IMR-90 (cell line): Measurements from ENCODE around the gene NTRK2. TPM values are rescaled to one million over a fixed set of nuclear protein-coding genes. Genes with fewer than 3 reads are reported as not detected.

Source experiments
- ATAC-seq: fragments of 200-7000 bp; cut with Tn5 transposase; 2 replicates; pipeline ENCODE4 v1.9.1; 2020; ENCODE audit warnings: low read depth, mild to moderate bottlenecking, moderate library complexity
- BruUV-seq: library from RNA; stranded (reverse); fragments of 400-500 nt; replicated peaks from 2 replicates; lab custom pipeline; 2021; lab: Mats Ljungman, UMichigan
- CTCF ChIA-PET: fragments of 300-600 bp; formaldehyde crosslinking; extraction: SDS; loops from one replicate; lab custom pipeline; 2021; ENCODE audit warnings: antibody characterized with exemption; lab: Yijun Ruan, JAX
- POLR2A ChIA-PET: fragments of 300-600 bp; sonication (Branson Sonifier 250); formaldehyde crosslinking; loops from one replicate; lab custom pipeline; 2022; ENCODE audit warnings: antibody characterized with exemption; ENCODE audit not compliant: unreplicated experiment; lab: Charles Lee
- DNase-seq: peaks from one replicate; pipeline ENCODE4 v3.0.0; 2013
- H2AFZ ChIP-seq: replicated peaks from 2 replicates; pipeline ENCODE3; 2013; ENCODE audit warnings: low read length, mild to moderate bottlenecking; ENCODE audit not compliant: poor library complexity
- H2AK5ac ChIP-seq: 2 replicates; pipeline ENCODE4 v1.6.1; 2013; ENCODE audit warnings: low read depth, low read length, inconsistent platforms
- H2AK9ac ChIP-seq: replicated peaks from 2 replicates; pipeline ENCODE3; 2013; ENCODE audit warnings: mild to moderate bottlenecking, low read depth, low read length, moderate library complexity; ENCODE audit not compliant: poor library complexity
- H2BK120ac ChIP-seq: 2 replicates; pipeline ENCODE4 v1.6.1; 2013; ENCODE audit warnings: low read depth, low read length, inconsistent platforms
- H2BK15ac ChIP-seq: 3 replicates; pipeline ENCODE4 v1.6.1; 2013; ENCODE audit warnings: low read depth, low read length, inconsistent platforms
- H2BK20ac ChIP-seq: 2 replicates; pipeline ENCODE4 v1.6.1; 2013; ENCODE audit warnings: low read depth, mild to moderate bottlenecking, inconsistent platforms, low read length, moderate library complexity
- H2BK5ac ChIP-seq: 2 replicates; pipeline ENCODE4 v1.6.1; 2013; ENCODE audit warnings: mild to moderate bottlenecking, low read depth, low read length, inconsistent platforms; ENCODE audit not compliant: poor library complexity, severe bottlenecking
- H3K14ac ChIP-seq: replicated peaks from 2 replicates; pipeline ENCODE4 v1.6.1; 2013; ENCODE audit warnings: low read depth, low read length, inconsistent platforms
- H3K18ac ChIP-seq: 2 replicates; pipeline ENCODE4 v1.6.1; 2013; ENCODE audit warnings: low read depth, low read length, control low read depth
- H3K23ac ChIP-seq: 2 replicates; pipeline ENCODE4 v1.6.1; 2013; ENCODE audit warnings: low read depth, low read length, inconsistent platforms
- H3K27ac ChIP-seq: 2 replicates; pipeline ENCODE4 v1.5.1; 2013; ENCODE audit warnings: mild to moderate bottlenecking, control low read depth, low read length; ENCODE audit not compliant: insufficient read depth
- H3K27me3 ChIP-seq: 2 replicates; pipeline ENCODE4 v1.6.1; 2013; ENCODE audit warnings: low read length; ENCODE audit not compliant: control insufficient read depth, insufficient read depth
- H3K36me3 ChIP-seq: 2 replicates; pipeline ENCODE4 v1.6.1; 2013; ENCODE audit warnings: low read length, mixed read lengths; ENCODE audit not compliant: control insufficient read depth, insufficient read depth
- H3K4ac ChIP-seq: 2 replicates; pipeline ENCODE4 v1.6.1; 2013; ENCODE audit warnings: low read depth, low read length, inconsistent platforms
- H3K4me1 ChIP-seq: 2 replicates; pipeline ENCODE4 v1.6.1; 2013; ENCODE audit warnings: low read length, mixed read lengths; ENCODE audit not compliant: control insufficient read depth, insufficient read depth
- H3K4me2 ChIP-seq: 2 replicates; pipeline ENCODE4 v1.6.1; 2013; ENCODE audit warnings: low read depth, mild to moderate bottlenecking, control low read depth, low read length, moderate library complexity
- H3K4me3 ChIP-seq: 2 replicates; pipeline ENCODE4 v1.5.1; 2013; ENCODE audit warnings: low read depth, mild to moderate bottlenecking, control low read depth, low read length, moderate library complexity; ENCODE audit not compliant: insufficient read depth
- H3K56ac ChIP-seq: 2 replicates; pipeline ENCODE4 v1.6.1; 2013; ENCODE audit warnings: low read length, inconsistent platforms; ENCODE audit not compliant: insufficient read depth; ENCODE audit errors: extremely low read depth
- H3K79me1 ChIP-seq, 2 experiments: 2 replicates each; pipeline ENCODE4 v1.6.1; 2013; ENCODE audit warnings: low read length in 2 of 2, inconsistent platforms in 1 of 2, low read depth in 1 of 2
- H3K9ac ChIP-seq: 2 replicates; pipeline ENCODE4 v1.6.1; 2013; ENCODE audit warnings: low read depth, low read length, control low read depth
- H3K9me1 ChIP-seq: 2 replicates; pipeline ENCODE4 v1.6.1; 2013; ENCODE audit warnings: low read length, inconsistent platforms; ENCODE audit not compliant: insufficient read depth
- H3K9me3 ChIP-seq: 2 replicates; pipeline ENCODE4 v1.6.1; 2013; ENCODE audit warnings: low read length; ENCODE audit not compliant: control insufficient read depth, insufficient read depth
- H4K20me1 ChIP-seq: 2 replicates; pipeline ENCODE4 v1.6.1; 2013; ENCODE audit warnings: low read length, inconsistent platforms; ENCODE audit not compliant: insufficient read depth
- H4K5ac ChIP-seq: 2 replicates; pipeline ENCODE4 v1.6.1; 2013; ENCODE audit warnings: mild to moderate bottlenecking, low read depth, low read length, control low read depth
- H4K8ac ChIP-seq, 2 experiments: 2 replicates each; pipeline ENCODE4 v1.6.1; 2013; ENCODE audit warnings: low read depth in 2 of 2, low read length in 2 of 2, control low read depth in 1 of 2, inconsistent platforms in 1 of 2
- H4K91ac ChIP-seq: 2 replicates; pipeline ENCODE4 v1.6.1; 2013; ENCODE audit warnings: low read depth, low read length, inconsistent platforms; ENCODE audit not compliant: insufficient read depth
- BHLHE40 ChIP-seq: fragments of 150-350 bp; IDR thresholded peaks from 2 replicates; pipeline ENCODE4 v1.6.1; 2016; ENCODE audit warnings: mild to moderate bottlenecking, low read depth, low read length
- CEBPB ChIP-seq: IDR thresholded peaks from 2 replicates; pipeline ENCODE4 v1.6.1; 2012; ENCODE audit warnings: low read depth, low read length, improper control_type of control experiment
- CHD1 ChIP-seq: IDR thresholded peaks from 2 replicates; pipeline ENCODE4 v1.6.1; 2012; ENCODE audit warnings: low read depth, low read length, improper control_type of control experiment
- MXI1 ChIP-seq: IDR thresholded peaks from 2 replicates; pipeline ENCODE4 v1.6.1; 2012; ENCODE audit warnings: low read depth, mild to moderate bottlenecking, low read length, moderate library complexity, borderline replicate concordance
- POLR2A ChIP-seq: IDR thresholded peaks from 2 replicates; pipeline ENCODE4 v1.6.1; 2012; ENCODE audit warnings: mild to moderate bottlenecking, low read depth, low read length
- RCOR1 ChIP-seq: IDR thresholded peaks from 2 replicates; pipeline ENCODE4 v1.6.1; 2012; ENCODE audit warnings: mild to moderate bottlenecking, low read length, improper control_type of control experiment; ENCODE audit not compliant: insufficient replicate concordance
- SMC3 ChIP-seq: fragments of 150-350 bp; IDR thresholded peaks from 2 replicates; pipeline ENCODE4 v1.6.1; 2016; ENCODE audit warnings: low read depth, mild to moderate bottlenecking, antibody characterized with exemption, low read length, moderate library complexity
- WGBS, 2 experiments: methylation state at CpG; one replicate each; pipeline versions ENCODE4 v1.1.5 to v1.1.7; 2013; ENCODE audit warnings: missing lambda C conversion rate in 2 of 2; ENCODE audit not compliant: insufficient read length in 1 of 2; ENCODE audit errors: extremely low coverage in 2 of 2; 5-methylcytosine and 5-hydroxymethylcytosine counted together
- dilution Hi-C: fragments of 300-500 bp; cut with HindIII; formaldehyde crosslinking; loops from one replicate; pipeline ENCODE4 v1.14.3; 2018; ENCODE audit warnings: low sequenced_read_pairs; ENCODE audit not compliant: unreplicated experiment
- in situ Hi-C: fragments of 300-500 bp; cut with MboI; formaldehyde crosslinking; loops from 3 replicates; pipeline ENCODE4 v1.14.3; 2019; ENCODE audit warnings: low sequenced_read_pairs, inconsistent platforms, mixed read lengths
- intact Hi-C: fragments of 100-400 bp; cut with micrococcal nuclease; formaldehyde crosslinking; loops from 2 replicates; pipeline ENCODE4 v1.10.0; 2022
- polyA plus RNA-seq, 3 experiments: library from polyadenylated mRNA; depleted of rRNA; stranded (reverse); fragments of >200 nt; gene quantifications; 2 replicates each; pipeline ENCODE4 v1.2.3, GENCODE V29; 2012; ENCODE audit warnings: low replicate concordance in 1 of 3
- total RNA-seq: library from RNA; depleted of rRNA; stranded (reverse); fragments of >200 nt; gene quantifications from 2 replicates; pipeline ENCODE4 v1.2.3, GENCODE V29; 2012

Gene NTRK2
- total and polyA plus RNA-seq, 2 of the 4 experiments (the other 2 are of a cell fraction) = under 0.01 to 0.02 TPM

DNA sequence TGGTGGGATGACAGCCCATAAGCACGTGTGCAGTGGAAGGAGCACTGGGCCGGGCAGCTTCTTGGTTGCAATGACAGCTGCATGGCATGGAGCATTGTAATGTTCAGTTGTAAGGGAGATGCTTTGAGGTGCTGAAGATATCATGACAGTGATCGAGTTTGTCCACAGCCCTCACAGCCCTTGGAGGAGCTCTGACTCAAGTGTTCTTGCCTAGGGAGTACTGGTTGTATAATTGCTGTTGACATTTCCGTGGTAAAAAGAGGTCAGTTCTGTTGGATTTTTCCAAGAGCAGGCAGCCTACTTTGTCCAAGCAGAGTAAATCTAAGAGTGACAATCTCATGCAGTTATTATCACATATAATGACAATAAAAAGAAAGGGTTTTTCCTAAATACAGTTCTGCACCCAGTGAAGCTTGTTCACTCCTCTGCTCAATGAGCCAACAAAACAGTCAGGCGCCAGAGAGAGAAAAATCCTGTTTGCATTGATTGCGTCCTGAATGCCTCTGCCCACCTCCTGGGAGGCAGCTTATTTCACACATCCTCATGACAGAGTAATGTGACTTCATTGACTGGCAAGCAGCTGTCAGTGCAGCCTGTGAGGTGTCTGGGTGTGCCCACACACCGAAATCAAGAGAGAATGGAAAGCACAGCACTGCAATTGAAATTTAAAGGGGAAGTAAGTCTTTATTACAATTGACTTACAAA is 248.0 kb downstream of the NTRK2 start:
- H4K5ac ChIP-seq = no peak overlapping the region
- H3K4me3 ChIP-seq = no peak overlapping the region
- H4K91ac ChIP-seq = no peak overlapping the region
- in situ Hi-C loops (no loop called here), dilution Hi-C loops (no loop called here), intact Hi-C loops (no loop called here)
- no peak overlapping the region for H3K56ac ChIP-seq
- no peak overlapping the region for H2AK9ac ChIP-seq
- 8% methylated on average over 2 of the region's 7 CpGs; no CpG with 5 or more reads in 1 of the 2 experiments for WGBS, 2 experiments
- H2AK5ac ChIP-seq = no peak overlapping the region
- H3K18ac ChIP-seq = no peak overlapping the region
- no peak overlapping the region for H3K4ac ChIP-seq
- no peaks in the 10 kb centered on the region for H3K4me1 ChIP-seq
- no peak overlapping the region for H2BK15ac ChIP-seq
- H3K9ac ChIP-seq = no peak overlapping the region
- H3K36me3 ChIP-seq = no peaks in the 10 kb centered on the region
- BruUV-seq = no TSS peak
- H3K14ac ChIP-seq = no peak overlapping the region
- ATAC-seq (no peak), DNase-seq (no peak)
- POLR2A ChIA-PET = no interaction called here
- H4K8ac ChIP-seq = no peak overlapping the region
- no peaks in the 10 kb centered on the region for H4K20me1 ChIP-seq
- H2BK5ac ChIP-seq = no peak overlapping the region
- no peaks in the 10 kb centered on the region for H3K27me3 ChIP-seq
- CTCF ChIA-PET = no interaction called here
- no peak overlapping the region for H3K23ac ChIP-seq
- H2BK20ac ChIP-seq = no peak overlapping the region
- no peaks in the 10 kb centered on the region for H3K79me1 ChIP-seq
- H3K9me3 ChIP-seq = peaks cover 9% of the 10 kb centered on the region
- H2BK120ac ChIP-seq = no peak overlapping the region
- H3K27ac ChIP-seq = no peak overlapping the region
- no peak overlapping the region for H3K4me2 ChIP-seq
- TF ChIP-seq MXI1 (no peak), BHLHE40 (no peak), POLR2A (no peak), CHD1 (no peak), RCOR1 (no peak), CEBPB (no peak), SMC3 (no peak)
- H3K9me1 ChIP-seq = no peaks in the 10 kb centered on the region
- H2AFZ ChIP-seq = no peak overlapping the region
